GM18499 (cell line): Measurements from ENCODE around the gene AASS.
A peak's percentile ranks its signal among the peaks of the same experiment; 100 is the strongest.

ENCODE experiments used
- ATAC-seq: cut with Tn5 transposase; IDR thresholded peaks from one replicate; pipeline ENCODE4 v1.9.1; 2021; ENCODE audit warnings: moderate number of reproducible peaks; ENCODE audit not compliant: insufficient read depth, unreplicated experiment

The AASS gene

DNA sequence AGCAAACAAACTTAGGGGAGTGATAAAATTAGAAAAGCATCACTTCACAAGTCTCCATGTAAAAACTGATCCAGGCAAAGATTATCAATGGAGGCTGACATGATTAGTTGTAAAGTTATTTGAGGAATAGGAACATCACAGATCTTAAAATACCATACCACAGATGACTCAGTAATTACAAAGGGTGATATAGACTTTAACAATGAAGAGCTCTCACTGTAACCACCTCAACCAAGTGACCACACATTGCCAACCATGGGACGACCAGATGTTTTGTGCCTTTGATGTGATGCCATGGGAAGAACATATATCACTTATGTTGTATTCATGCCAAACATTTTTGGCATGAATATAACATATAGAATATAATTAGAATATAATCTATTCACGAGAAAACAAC is 11.7 kb downstream of the AASS start:
- ATAC-seq: no peak

DNA sequence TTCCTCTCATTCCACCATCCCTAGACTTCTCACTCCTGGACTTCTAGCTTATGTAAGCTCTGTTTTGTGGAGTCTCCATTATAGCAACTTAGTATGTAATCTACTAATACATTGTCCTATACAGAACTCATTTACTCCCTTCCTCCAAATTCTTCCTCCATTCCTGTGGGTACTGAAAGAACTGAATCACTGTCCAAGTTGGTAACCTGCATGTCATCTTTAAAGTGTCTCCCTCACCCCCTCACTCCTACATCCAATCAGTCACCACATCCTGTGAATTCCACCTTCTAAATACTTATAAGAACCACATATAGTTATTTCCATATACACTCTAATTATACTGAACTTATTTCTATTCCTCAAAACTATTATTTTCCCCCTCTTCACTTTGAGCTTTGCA is 20.3 kb downstream of the AASS start:
- no peak for ATAC-seq

DNA sequence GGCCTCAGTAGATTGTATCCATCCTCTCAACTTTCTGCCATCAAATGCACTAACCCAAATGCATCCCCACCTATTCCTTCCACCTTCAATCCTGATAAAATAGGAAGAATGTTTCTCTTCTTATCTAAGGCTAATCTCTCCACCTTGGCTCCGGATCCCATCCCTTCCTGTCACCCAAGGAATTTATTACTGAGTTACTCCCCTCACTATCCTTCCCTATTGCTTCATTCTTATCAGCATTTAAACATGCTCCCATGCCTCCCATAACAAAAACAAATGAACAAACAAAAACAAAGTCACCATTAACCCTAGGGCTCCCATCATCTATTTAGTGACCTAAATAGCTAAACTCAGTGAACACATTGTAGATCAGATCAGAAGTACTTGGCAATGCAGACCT is 25.3 kb downstream of the AASS start:
- ATAC-seq: no peak

DNA sequence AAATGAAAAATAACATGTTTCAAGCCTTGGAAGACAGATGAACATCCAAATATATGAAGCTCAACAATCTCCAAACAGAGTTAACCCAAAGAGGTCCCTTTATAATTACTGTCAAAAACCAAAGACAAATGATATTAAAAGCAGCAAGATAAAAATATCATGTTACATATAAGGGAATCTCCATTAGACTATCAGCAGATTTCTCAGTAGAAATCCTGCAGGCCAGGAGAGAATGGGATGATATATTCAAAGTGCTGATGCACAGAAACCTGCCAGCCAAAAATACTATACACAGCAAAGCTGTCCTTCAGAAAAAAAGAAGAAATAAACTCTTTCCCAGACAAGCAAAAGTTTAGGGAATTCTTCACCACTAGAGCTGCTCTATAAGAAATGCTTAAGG is 41.0 kb downstream of the AASS start:
- no peak for ATAC-seq

DNA sequence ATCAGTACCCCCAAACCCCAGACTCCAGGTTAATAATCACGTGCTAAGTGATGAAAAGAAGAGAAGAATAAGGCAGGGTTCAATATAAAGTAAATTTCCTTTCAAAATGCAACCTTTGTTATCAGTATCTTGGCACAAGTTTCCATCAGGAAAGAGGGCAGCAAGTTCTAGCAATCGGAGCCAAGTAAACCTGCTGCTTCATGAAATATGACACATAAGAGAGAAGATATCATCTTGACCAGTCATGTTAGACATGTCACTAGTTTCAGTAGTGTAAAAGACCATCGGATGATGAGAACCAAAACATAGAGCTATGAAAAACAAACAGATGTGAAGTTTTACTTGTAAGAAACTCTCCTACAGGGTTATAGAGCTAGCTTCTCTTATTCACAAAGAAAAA is 44.0 kb downstream of the AASS start:
- no peak for ATAC-seq

DNA sequence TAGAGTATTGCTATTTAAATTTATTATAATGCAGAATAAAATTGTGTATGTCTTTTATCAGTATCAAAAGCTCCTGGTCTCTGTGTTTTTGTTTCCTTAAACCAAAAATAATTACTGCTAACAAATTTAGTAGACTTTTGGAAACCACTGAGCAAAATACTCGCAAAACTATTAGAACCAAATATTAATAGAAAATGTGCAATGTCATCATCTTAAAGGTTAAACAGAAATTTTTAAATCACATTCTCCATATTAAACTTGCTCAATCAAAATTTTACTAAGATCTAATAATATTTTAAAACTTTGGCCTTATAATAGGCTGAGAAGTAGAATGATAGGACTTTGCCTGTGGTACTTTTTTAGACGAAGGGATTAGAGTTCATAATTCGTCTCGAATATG is 48.4 kb downstream of the AASS start:
- ATAC-seq: no peak

DNA sequence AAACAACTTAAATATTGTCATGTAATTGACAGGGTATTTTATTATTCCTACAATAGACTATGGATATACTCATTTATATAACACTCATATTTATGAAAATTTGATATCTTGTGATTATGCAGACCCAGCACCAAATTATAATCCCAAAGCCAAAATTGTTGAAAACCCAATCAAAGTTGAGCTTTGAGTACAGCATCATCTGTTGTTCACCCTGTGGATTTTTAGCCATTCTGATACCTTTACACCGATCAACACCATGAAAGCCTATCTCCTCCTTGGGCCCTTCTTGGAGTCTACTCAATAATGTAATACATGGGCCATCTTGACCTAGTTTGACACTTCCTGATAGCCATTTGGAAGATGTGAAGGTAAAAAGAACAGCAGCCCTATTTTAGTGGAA is 49.5 kb downstream of the AASS start:
- no peak for ATAC-seq

DNA sequence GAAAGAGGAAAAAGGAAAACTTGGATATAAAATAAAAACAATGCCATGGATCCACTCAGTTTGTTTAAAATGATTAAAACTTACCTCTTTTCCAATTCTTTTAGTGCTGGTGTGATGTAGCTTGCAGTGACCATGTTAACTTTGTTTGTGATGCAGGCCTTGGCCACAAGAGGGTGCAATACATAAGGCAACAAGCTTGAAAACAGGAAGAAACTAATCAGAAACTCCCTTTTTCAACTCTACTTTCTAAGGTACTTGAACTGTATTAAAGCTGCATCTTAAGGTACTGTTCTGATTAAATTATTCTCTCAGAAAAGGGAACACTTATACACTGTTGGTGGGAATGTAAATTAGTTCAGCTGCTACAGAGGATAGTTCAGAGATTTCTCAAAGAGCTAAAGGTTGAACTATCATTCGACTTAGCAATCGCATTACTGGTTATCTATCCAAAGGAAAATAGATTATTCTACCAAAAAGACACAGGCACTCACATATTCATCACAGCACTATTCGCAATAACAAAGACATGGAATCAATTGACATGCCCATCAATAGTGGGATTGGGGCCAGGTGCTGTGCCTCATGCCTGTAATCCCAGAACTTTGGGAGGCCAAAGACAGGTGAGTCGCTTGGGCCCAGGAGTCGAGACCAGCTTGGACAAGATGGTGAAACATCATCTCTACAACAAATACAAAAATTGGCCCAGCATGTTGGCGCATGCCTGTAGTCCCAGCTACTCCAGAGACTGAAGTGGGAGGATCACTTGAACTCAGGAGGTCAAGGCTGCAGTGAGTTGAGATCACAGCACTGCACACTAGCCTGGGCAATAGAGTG is 50.9 kb downstream of the AASS start:
- peak; percentile 99 for ATAC-seq

DNA sequence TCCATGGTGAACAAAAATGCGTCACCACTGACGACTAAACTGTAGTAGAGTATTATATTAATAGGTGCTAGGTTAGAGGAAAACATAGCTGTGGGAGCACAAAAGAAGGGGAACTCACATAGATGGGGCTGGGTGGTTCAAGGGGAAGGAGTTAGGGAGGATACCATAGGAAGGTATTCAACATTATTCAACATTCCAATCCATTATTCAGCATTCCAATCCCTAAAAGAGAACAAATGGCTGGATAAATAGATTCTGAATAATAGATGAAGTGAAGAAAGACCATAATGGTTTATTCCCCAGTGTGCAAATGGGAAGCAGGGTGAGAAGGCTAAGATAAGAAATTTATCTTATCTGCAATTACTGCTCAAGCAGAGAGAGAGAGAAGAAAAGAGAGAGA is 61.4 kb downstream of the AASS start:
- ATAC-seq: no peak

DNA sequence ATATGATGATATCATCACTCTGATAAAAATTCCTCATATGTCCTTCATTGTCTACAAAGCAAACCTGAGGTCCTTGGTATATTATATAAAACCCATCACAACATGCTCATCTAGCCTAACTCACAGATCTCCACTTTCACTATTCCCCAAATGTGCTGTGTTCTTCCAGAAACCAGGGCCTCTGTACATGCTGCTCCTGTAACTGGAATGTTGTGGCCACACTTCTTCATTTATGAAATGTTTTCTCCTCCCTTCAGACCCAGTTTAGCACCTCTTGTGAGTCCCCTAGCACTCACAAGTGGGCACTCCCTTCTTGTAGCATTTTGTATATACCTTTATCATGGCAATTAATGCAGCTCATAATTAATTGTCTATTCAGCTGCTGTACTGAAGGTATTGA is 61.9 kb downstream of the AASS start:
- no peak for ATAC-seq

DNA sequence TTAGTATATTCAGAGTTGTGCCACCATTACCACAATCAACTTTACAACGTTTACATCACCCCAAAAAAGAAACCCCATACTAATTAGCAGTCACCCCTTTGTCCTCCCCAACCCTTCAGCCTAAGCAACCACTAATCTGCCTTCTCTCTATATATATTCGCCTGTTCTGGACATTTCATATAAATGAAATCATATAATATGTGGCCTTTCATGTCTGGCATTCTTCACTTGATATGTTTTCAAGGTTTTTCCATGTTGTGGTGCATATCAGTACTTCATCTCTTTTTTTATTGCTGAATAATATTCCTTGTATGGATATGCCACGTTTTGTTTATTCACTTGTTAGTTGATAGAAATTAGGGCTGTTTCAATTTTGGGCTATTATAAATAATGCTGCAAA is 70.4 kb downstream of the AASS start:
- no peak for ATAC-seq

DNA sequence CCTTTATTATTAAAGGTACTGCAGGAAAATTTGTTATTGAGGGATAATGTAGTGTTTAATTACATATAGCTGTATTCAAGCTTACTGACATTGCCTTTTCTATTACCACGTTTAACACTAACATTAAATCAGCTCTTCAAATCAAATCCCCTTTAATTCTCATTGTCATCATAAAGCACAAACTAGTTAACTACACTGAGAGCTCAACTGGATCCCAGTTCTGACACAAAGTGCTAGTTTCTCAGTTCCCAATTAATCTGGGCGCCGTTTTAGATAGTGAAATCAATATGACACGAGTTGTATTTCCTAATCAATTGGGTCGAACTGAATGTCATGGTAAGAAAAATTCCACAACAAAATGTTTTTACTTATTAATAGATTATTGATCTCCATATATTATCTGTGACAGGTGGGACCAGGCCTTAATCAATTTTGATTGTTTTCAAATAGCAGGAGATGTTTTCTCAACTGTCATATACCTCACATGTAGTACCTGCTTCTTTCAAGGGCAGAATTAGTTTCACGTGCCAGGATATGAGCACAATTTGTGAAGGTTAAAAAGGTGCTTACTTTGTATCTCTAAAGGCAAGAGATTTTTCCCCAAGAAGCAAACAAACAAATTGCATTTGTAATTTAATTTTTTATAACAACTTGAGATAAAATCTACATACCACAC is 71.0 kb downstream of the AASS start:
- ATAC-seq: no peak

DNA sequence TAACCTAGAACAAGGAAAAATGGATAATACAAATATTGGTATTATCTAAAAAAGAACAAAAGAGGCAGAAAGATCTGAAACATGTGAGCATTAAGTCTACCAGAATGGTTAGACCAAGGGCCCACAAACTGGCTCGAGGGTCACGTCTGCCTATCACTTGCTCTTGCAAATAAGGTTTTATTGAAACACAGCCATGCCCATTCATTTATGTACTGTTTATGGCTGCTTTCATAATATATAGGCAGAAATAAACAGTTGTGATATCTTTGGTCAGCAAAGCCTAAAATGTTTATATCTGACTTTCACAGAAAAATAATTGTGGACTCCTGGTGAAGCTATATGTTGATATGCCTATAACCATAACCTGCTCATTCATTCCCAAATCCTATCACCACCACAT is 71.8 kb downstream of the AASS start:
- no peak for ATAC-seq

DNA sequence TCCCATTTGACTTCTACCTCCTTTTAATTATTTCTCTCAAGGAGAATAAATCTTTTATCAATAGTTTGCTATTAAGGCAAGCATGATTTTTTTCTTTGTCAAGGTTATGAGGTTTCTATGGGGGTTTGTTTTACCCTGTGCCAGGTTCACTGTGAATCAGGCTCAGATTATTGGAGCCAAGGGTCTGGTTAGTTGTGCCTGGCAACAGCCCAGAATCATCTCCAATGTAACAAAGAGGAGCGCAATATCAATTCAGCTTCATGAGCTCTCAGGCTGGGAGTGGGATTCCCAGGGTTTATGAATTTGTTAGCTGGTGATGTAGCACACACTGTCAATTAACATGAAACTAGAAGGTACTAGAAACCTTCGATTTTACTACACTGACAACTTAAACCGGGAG is 73.2 kb downstream of the AASS start:
- no peak for ATAC-seq

DNA sequence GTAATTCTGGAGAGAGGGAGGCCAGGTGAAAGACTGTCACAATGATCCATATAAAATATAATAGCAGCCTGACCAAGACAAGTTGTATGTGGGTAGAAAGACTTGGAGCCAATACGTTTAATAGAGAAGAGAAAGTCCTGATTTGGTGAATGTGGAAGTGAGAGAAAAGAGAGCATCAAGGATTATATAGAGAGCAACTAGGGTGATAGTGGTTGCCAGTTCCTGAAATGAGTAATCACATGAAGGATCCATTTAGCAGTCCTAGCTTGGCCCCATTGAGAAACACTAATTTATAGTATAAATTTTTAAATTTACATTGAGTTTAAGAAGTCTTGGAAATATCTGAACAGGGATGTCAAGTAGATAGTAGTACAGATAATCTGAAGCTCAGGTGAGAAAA is 74.0 kb downstream of the AASS start:
- no peak for ATAC-seq

DNA sequence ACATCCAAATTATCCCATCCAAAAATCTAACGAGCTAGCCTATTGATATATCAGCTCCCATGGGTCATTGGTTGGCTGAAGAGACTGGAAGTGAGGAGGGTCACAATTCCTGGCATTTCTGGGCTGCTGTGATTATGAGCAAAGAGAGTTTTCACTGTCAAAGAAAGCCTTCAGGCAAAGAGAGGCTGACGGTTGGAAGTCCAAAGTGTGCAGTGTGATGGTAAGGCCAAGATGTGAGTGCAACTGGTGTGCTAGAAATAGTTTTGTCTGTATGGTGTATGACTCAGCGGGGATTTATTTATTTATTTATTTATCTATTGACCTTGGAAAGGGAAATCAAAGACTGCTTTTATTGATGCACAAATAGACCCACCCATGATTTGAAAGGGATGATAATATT is 75.0 kb downstream of the AASS start:
- ATAC-seq: no peak

DNA sequence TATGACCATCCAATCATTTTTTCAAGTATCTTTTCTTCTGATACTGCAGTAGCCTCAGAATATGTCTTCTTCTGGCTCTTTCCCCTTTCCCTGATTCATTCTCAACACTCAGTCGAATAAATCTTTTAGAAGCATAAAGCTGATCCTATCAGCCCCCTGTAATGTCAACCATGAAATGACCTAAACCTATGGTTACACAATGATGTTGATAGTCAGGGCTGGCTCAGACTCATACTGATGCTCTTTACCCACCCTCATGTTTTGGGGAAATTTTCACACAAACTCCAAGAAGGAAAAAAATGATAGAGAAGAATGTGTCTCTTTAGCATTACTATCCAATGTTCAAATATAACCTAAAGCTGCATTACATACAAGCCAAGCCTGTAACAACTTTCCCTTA is 76.0 kb downstream of the AASS start:
- no peak for ATAC-seq

DNA sequence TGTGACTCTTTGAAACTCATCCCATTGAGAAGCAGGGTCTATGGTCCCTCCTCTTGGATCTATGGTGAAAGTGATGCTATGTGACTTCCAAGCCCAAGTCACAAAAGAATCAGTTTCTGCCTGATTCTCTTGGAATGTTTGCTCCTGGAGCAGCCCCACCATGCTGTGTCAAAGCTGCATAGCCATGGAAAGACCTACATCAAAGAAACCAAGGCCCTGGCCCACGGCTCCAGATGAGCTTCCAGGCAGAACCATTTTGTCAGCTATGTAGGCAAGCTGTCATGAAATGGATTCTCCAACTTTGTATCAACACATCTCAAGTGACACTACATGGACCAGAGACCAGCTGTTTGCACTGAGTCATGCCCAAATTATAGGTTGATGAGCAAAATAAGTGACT is 77.0 kb downstream of the AASS start:
- no peak for ATAC-seq

DNA sequence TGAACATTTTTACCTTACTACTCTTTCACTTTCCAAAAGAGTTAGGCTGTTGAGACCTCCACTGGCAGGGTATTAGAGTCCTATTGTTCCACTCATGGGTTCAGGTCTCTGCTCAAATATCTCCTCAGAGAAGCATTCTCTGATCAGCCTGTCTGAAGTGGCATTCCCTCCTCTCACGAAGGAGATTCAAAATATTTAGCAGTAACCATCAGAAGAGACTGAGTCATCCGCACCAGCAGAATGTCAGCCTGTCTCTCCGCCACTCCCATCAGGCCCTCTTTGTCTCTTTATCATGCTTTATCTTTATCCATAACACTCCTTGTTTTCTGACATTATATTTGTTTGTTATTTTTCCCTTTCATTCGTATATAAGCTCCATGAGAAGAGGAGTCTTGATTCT is 79.1 kb downstream of the AASS start:
- no peak for ATAC-seq

DNA sequence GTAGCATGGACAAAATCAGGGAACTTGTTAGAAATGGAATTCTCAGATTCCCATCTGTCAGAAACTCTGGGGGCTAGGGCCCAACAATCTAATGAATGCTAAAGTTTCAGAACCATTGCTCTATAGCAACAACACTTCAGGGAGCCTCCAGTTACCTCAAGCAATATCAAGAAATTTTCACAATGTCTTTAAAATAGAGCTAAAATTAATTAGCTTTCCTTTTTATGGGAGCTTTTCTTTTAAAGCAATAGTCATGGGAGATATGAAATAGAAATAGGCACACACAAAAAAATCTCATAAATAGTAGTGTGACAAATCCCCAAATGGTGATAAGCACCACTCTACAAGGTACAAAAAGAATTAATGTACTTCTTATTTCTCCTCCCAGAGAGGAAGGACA is 80.9 kb downstream of the AASS start:
- ATAC-seq: no peak

DNA sequence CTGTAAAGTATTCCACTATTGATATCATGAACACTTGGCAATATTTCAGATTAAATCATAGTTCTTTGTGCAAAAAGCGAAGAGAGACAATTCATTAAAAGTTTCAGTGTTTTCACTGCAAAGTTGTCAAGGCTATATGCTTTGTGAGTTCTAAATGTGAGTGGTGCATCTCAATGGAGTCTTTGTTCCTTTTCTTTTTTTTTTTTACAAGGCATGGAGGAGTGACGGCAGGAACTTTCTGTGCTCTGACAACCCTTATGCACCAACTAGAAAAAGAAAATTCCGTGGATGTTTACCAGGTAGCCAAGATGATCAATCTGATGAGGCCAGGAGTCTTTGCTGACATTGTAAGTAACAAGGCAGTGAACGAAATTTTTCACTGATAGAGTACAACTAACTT is 84.5 kb downstream of the AASS start:
- no peak for ATAC-seq

DNA sequence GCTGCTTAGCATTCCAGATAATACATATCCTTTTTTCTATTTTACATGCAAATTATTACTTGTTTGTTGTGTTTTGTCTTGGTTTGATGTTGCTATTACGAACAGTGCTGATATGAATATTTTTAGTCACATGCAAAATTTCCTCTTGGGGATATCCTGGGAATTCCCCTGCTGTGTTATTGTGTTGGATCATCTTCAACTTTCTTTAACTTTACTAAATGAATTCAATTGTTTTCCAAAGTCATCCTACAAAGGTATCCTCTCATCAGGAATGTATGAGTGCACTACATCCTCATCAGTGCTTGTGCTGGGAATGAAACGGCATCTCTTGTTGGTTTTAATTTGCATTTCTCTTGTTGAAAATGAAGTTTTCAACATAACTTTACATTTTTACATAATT is 87.1 kb downstream of the AASS start:
- no peak for ATAC-seq
